GM18517 (cell line): ENCODE results near the gene LDLRAP1.
"Not testable (repeated sequence)": the region's sequence is repeated elsewhere in the genome, so short reads cannot be mapped to it uniquely, and the experiment has no call there.

Experiments used
- ATAC-seq: cut with Tn5 transposase; IDR thresholded peaks from one replicate; pipeline ENCODE4 v1.9.1; 2021; ENCODE audit warnings: mild to moderate bottlenecking, moderate library complexity; ENCODE audit not compliant: unreplicated experiment

LDLRAP1 gene

GRCh38 chr1:25599969-25600610 is 56.7 kb downstream of the LDLRAP1 start:
- no peak for ATAC-seq

GRCh38 chr1:25600971-25601699 is 57.7 kb downstream of the LDLRAP1 start:
- not testable (repeated sequence) for ATAC-seq

- ATAC-seq, result not testable (repeated sequence)
These were observed 60.6 kb downstream of the LDLRAP1 start for GRCh38 chr1:25603779-25604538.

GRCh38 chr1:25607123-25607522 is 63.7 kb downstream of the LDLRAP1 start:
- no peak for ATAC-seq

- ATAC-seq, result peak; percentile 53
These were observed 65.2 kb downstream of the LDLRAP1 start for GRCh38 chr1:25608488-25609178.

- no peak for ATAC-seq
These were observed 66.5 kb downstream of the LDLRAP1 start for GRCh38 chr1:25609921-25610320.

GRCh38 chr1:25610822-25611630 is 67.6 kb downstream of the LDLRAP1 start:
- ATAC-seq, result no peak

GRCh38 chr1:25611843-25612242 is 68.4 kb downstream of the LDLRAP1 start:
- no peak for ATAC-seq

GRCh38 chr1:25612421-25612820 is 69.0 kb downstream of the LDLRAP1 start:
- ATAC-seq, result no peak

- no peak for ATAC-seq
These were observed 69.7 kb downstream of the LDLRAP1 start for GRCh38 chr1:25613091-25613490.

- ATAC-seq, result no peak
These were observed 71.2 kb downstream of the LDLRAP1 start for GRCh38 chr1:25614501-25615171.

- no peak for ATAC-seq
These were observed 71.8 kb downstream of the LDLRAP1 start for GRCh38 chr1:25615172-25615541.

- peak; percentile 7 for ATAC-seq
These were observed 72.2 kb downstream of the LDLRAP1 start for GRCh38 chr1:25615563-25616094.

GRCh38 chr1:25616095-25616986 is 72.9 kb downstream of the LDLRAP1 start, which contains the start of gene MAN1C1:
MAN1C1 (plus strand) TSS chr1:25616791; CDS start chr1:25617798, 1,007 bp downstream.
- peak; percentile 55 for ATAC-seq

GRCh38 chr1:25616987-25617624 is 73.7 kb downstream of the LDLRAP1 start:
- peak; percentile 4 for ATAC-seq

- no peak for ATAC-seq
These were observed 74.4 kb downstream of the LDLRAP1 start for GRCh38 chr1:25617625-25618432.

- no peak for ATAC-seq
These were observed 75.0 kb downstream of the LDLRAP1 start for GRCh38 chr1:25618433-25618808.
